Mesenchymal stem cell (in vitro differentiated cells and primary cell): ENCODE data around the gene CD37.

ENCODE experiments used
- DNase-seq: peaks from one replicate; pipeline ENCODE4 v3.0.0-alpha.2; 2013
- H2AFZ ChIP-seq: one replicate; pipeline ENCODE4 v1.6.1; 2013; ENCODE audit warnings: low read depth, mild to moderate bottlenecking, control low read depth, inconsistent platforms, low read length, moderate library complexity
- H2AK5ac ChIP-seq: 2 replicates; pipeline ENCODE4 v1.6.1; 2013; ENCODE audit warnings: low read length, moderate library complexity, mild to moderate bottlenecking, inconsistent platforms; ENCODE audit not compliant: severe bottlenecking
- H2BK120ac ChIP-seq: one replicate; pipeline ENCODE4 v1.6.1; 2013; ENCODE audit warnings: low read depth, mild to moderate bottlenecking, inconsistent platforms, low read length, moderate library complexity
- H2BK12ac ChIP-seq, 2 experiments: one replicate each; pipeline ENCODE4 v1.6.1; 2013; ENCODE audit warnings: inconsistent platforms in 2 of 2, low read length in 2 of 2, mild to moderate bottlenecking in 2 of 2, moderate library complexity in 2 of 2, control low read depth in 1 of 2
- H2BK15ac ChIP-seq: one replicate; pipeline ENCODE4 v1.6.1; 2013; ENCODE audit warnings: mild to moderate bottlenecking, low read depth, inconsistent platforms; ENCODE audit not compliant: poor library complexity, severe bottlenecking
- H2BK5ac ChIP-seq: 2 replicates; pipeline ENCODE4 v1.6.1; 2013; ENCODE audit warnings: low read depth, mild to moderate bottlenecking, low read length, control low read depth, inconsistent platforms; ENCODE audit not compliant: poor library complexity, severe bottlenecking
- H3K14ac ChIP-seq, 2 experiments: one replicate each; pipeline ENCODE4 v1.6.1; 2013; ENCODE audit warnings: inconsistent platforms in 2 of 2, low read length in 2 of 2, control low read depth in 1 of 2, mild to moderate bottlenecking in 1 of 2, moderate library complexity in 1 of 2
- H3K18ac ChIP-seq, 2 experiments: one replicate each; pipeline ENCODE4 v1.6.1; 2013; ENCODE audit warnings: inconsistent platforms in 2 of 2, low read length in 2 of 2, control low read depth in 1 of 2, low read depth in 1 of 2, mild to moderate bottlenecking in 1 of 2
- H3K23ac ChIP-seq, 2 experiments: one replicate each; pipeline ENCODE4 v1.6.1; 2013; ENCODE audit warnings: inconsistent platforms in 2 of 2, low read length in 2 of 2, mild to moderate bottlenecking in 2 of 2, moderate library complexity in 2 of 2, control low read depth in 1 of 2
- H3K27ac ChIP-seq: 2 replicates; pipeline ENCODE4 v1.5.1; 2013; ENCODE audit warnings: mild to moderate bottlenecking, moderate library complexity, low read length, control low read depth, inconsistent platforms; ENCODE audit not compliant: poor library complexity, severe bottlenecking
- H3K27me3 ChIP-seq, 2 experiments: 2 replicates each; pipeline versions ENCODE4 v1.6.1 to v1.7.0; 2013; ENCODE audit warnings: low read length in 2 of 2, mild to moderate bottlenecking in 2 of 2, moderate library complexity in 2 of 2, control low read depth in 1 of 2, inconsistent platforms in 1 of 2; ENCODE audit not compliant: control insufficient read depth in 1 of 2, insufficient read depth in 1 of 2
- H3K36me3 ChIP-seq, 2 experiments: 2 replicates each; pipeline versions ENCODE4 v1.6.1 to v1.7.0; 2013; ENCODE audit warnings: low read length in 2 of 2, control low read depth in 1 of 2, inconsistent platforms in 1 of 2, low read depth in 1 of 2, mild to moderate bottlenecking in 1 of 2; ENCODE audit not compliant: insufficient read depth in 2 of 2, control insufficient read depth in 1 of 2
- H3K4ac ChIP-seq, 2 experiments: one replicate each; pipeline ENCODE4 v1.6.1; 2013; ENCODE audit warnings: inconsistent platforms in 2 of 2, low read length in 2 of 2, mild to moderate bottlenecking in 2 of 2, moderate library complexity in 2 of 2, control low read depth in 1 of 2, low read depth in 1 of 2
- H3K4me1 ChIP-seq: 2 replicates; pipeline ENCODE4 v1.6.1; 2013; ENCODE audit warnings: low read depth, low read length, control low read depth; ENCODE audit not compliant: control insufficient read depth, insufficient read depth
- H3K4me2 ChIP-seq: 2 replicates; pipeline ENCODE4 v1.6.1; 2013; ENCODE audit warnings: low read length, mild to moderate bottlenecking, inconsistent platforms; ENCODE audit not compliant: poor library complexity, severe bottlenecking
- H3K4me3 ChIP-seq, 2 experiments: 2 replicates each; pipeline versions ENCODE4 v1.5.1 to v1.7.0; 2013; ENCODE audit warnings: low read length in 2 of 2, mild to moderate bottlenecking in 2 of 2, control low read depth in 1 of 2, low read depth in 1 of 2; ENCODE audit not compliant: insufficient read depth in 1 of 2
- H3K79me1 ChIP-seq: replicated peaks from 2 replicates; pipeline ENCODE4 v1.6.1; 2013; ENCODE audit warnings: mild to moderate bottlenecking, control low read depth, low read length, inconsistent platforms; ENCODE audit not compliant: poor library complexity, severe bottlenecking
- H3K9ac ChIP-seq: 2 replicates; pipeline ENCODE4 v1.7.0; 2013; ENCODE audit warnings: mild to moderate bottlenecking, low read length, moderate library complexity
- H3K9me3 ChIP-seq: 2 replicates; pipeline ENCODE4 v1.7.0; 2013; ENCODE audit warnings: mild to moderate bottlenecking, low read length; ENCODE audit not compliant: control insufficient read depth
- H4K8ac ChIP-seq: one replicate; pipeline ENCODE4 v1.6.1; 2013; ENCODE audit warnings: inconsistent platforms, mild to moderate bottlenecking, low read length, moderate library complexity
- H4K91ac ChIP-seq: one replicate; pipeline ENCODE4 v1.6.1; 2013; ENCODE audit warnings: mild to moderate bottlenecking, low read length, inconsistent platforms
- WGBS: methylation state at CpG from one replicate; pipeline ENCODE4 v1.1.7; 2013; ENCODE audit warnings: mixed read lengths; 5-methylcytosine and 5-hydroxymethylcytosine counted together

The CD37 gene

DNA sequence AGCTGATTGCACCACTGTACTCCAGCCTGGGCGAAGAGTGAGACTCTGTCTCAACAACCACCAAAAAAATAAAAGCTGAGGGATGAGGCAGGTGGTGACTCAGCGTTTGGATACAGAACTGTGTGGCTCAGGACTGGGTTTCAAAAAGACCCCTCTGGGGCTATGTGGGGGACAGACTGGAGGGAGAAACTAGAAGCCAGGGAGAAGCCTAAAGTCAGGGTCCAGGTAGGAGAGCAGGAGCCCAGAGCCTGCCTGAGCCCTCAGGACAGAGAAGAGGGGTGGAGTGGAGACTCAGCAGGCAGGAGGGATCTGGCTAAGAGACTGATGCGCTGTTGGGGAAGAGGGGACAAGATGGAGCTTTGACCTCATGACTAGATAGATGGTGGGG, 1.8 kb upstream of the CD37 start:
- Histone ChIP-seq H2BK15ac (no peak overlapping the region), H3K23ac (no peak overlapping the region), H3K27me3 (peaks cover 0 to 7% of the 10 kb centered on the region in 2 experiments), H3K18ac (no peak overlapping the region), H3K9me3 (no peaks in the 10 kb centered on the region), H3K27ac (peak overlapping the region; percentile 18), H3K4me3 (no peak overlapping the region), H2AFZ (no peak overlapping the region), H2BK12ac (no peak overlapping the region), H2BK5ac (peak overlapping the region; percentile 12), H4K8ac (no peak overlapping the region), H4K91ac (no peak overlapping the region), H3K4me1 (peaks cover 12% of the 10 kb centered on the region), H3K14ac (no peak overlapping the region), H3K36me3 (peaks cover 0 to 35% of the 10 kb centered on the region in 2 experiments), H3K4me2 (no peak overlapping the region), H3K4ac (no peak overlapping the region), H3K79me1 (peaks cover 5% of the 10 kb centered on the region), H2AK5ac (no peak overlapping the region), H3K9ac (no peak overlapping the region), H2BK120ac (no peak overlapping the region)
- DNase-seq = peak; percentile 35
- WGBS = 94% methylated on average over 2 of the region's 3 CpGs

DNA sequence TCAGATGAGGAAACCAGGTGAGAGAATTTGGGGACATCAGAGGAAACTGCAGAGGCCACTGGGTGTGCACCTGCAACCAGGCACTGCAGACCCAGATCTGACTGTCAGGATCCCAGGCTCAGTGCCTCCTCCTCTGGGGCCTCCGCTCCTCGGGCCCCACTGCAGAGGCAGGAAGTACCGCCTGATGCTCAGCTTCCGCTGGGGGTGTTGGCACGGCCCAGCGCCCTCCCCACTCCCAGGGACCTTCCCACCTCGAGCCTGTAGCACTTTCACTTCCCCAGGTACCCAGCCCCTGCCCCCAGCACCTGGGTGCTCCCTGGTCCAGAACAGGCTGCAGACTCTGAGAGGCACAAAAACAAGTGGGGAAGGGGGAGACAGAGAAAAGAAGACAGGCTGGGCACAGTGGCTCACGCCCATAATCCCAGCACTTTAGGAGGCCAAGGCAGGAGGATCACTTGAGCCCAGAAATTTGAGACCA, 1.4 kb upstream of the CD37 start:
- Histone ChIP-seq H3K79me1 (peaks cover 8% of the 10 kb centered on the region), H4K91ac (no peak overlapping the region), H3K27me3 (peaks cover 0 to 11% of the 10 kb centered on the region in 2 experiments), H3K4ac (no peak overlapping the region), H3K14ac (no peak overlapping the region), H4K8ac (peak overlapping the region; percentile 20), H3K18ac (no peak overlapping the region), H2BK5ac (no peak overlapping the region), H2BK120ac (no peak overlapping the region), H3K36me3 (peaks cover 0 to 39% of the 10 kb centered on the region in 2 experiments), H2BK12ac (no peak overlapping the region), H3K9ac (no peak overlapping the region), H3K4me3 (no peak overlapping the region), H3K4me2 (no peak overlapping the region), H2AK5ac (no peak overlapping the region), H3K4me1 (peaks cover 12% of the 10 kb centered on the region), H3K9me3 (no peaks in the 10 kb centered on the region), H3K23ac (no peak overlapping the region), H2AFZ (no peak overlapping the region), H3K27ac (no peak overlapping the region), H2BK15ac (no peak overlapping the region)
- DNase-seq = no peak
- WGBS = 80% methylated on average over 8 of the region's 8 CpGs

DNA sequence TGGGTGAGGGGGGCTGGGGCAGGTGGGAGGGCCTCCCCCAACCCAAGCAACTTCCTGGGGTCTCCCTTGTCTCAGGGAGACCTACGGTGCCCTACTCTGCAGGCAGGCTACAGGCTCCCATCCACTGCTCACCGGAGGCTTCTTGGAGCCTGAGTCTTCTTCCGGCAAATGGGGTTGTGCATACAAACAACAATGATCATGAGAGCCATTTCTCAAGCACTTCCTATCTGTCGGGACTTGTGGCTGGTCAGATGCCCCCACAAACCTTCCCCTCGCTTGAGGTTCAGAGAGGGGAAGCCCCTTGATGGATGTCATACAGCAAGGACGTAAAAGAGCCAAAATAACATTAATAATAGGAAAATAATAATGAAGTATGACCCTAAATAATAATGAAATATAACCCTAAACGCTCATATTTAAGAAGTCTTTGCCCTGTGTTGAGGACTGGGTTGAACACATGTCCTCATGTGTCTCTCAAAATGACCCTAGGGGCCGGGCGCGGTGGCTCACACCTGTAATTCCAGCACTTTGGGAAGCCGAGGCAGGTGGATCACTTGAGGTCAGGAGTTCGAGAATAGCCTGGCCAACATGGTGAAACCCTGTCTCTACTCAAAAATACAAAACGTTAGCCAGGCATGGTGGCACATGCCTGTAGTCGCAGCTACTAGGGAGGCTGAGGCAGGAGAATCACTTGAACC, 727 bp downstream of the CD37 start:
- DNase-seq = no peak
- H3K18ac ChIP-seq = no peak overlapping the region
- H3K9ac ChIP-seq = no peak overlapping the region
- no peak overlapping the region for H3K4me2 ChIP-seq
- H3K14ac ChIP-seq = no peak overlapping the region
- H3K79me1 ChIP-seq = peaks cover 19% of the 10 kb centered on the region
- no peak overlapping the region for H3K4ac ChIP-seq
- no peaks in the 10 kb centered on the region for H3K9me3 ChIP-seq
- H3K23ac ChIP-seq = no peak overlapping the region
- 88% methylated on average over 13 of the region's 14 CpGs for WGBS
- no peak overlapping the region for H3K27ac ChIP-seq
- no peak overlapping the region for H2BK15ac ChIP-seq
- H3K27me3 ChIP-seq = peaks cover 0 to 13% of the 10 kb centered on the region in 2 experiments
- no peak overlapping the region for H4K91ac ChIP-seq
- no peak overlapping the region for H2BK120ac ChIP-seq
- no peak overlapping the region for H3K4me3 ChIP-seq
- peaks cover 13% of the 10 kb centered on the region for H3K4me1 ChIP-seq
- no peak overlapping the region for H2AK5ac ChIP-seq
- H4K8ac ChIP-seq = no peak overlapping the region
- no peak overlapping the region for H2BK5ac ChIP-seq
- peaks cover 2 to 58% of the 10 kb centered on the region in 2 experiments for H3K36me3 ChIP-seq
- H2BK12ac ChIP-seq = no peak overlapping the region
- H2AFZ ChIP-seq = no peak overlapping the region

DNA sequence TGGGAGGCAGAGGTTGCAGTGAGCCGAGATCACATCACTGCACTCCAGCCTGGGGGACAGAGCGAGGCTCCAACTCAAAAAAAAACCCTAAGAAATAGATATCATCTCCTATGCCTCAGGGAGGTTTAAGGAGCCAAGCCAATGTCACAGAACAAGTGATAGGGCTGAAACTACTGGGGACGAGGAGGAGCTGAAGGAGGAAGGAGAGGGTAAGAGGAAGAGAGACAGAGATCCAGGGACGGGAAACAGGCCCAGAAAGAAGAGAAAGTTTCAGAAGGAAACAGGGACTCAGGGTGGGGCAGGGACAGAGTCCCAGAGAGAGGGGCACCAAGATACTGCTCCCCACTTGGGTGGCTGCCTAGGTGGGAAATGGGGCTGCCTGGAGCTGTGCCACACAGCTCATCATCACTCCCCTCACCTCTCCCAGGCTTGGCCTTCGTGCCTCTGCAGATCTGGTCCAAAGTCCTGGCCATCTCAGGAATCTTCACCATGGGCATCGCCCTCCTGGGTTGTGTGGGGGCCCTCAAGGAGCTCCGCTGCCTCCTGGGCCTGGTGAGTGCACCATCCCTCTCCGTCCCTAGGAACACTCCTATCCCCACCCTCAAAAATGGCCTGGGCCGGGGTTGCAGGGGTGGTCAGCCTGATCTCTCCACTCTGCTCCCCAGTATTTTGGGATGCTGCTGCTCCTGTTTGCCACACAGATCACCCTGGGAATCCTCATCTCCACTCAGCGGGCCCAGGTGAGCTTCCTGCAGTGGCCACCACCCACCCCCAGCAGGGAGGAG, 1.5 kb downstream of the CD37 start:
- Histone ChIP-seq H3K23ac (no peak overlapping the region), H3K36me3 (peaks cover 10 to 66% of the 10 kb centered on the region in 2 experiments), H2AK5ac (no peak overlapping the region), H4K91ac (no peak overlapping the region), H3K27ac (no peak overlapping the region), H3K4me2 (no peak overlapping the region), H2AFZ (no peak overlapping the region), H3K27me3 (peaks cover 0 to 13% of the 10 kb centered on the region in 2 experiments), H3K79me1 (peaks cover 26% of the 10 kb centered on the region), H3K4me3 (no peak overlapping the region), H3K9me3 (no peaks in the 10 kb centered on the region), H2BK12ac (no peak overlapping the region), H2BK15ac (no peak overlapping the region), H3K4ac (no peak overlapping the region), H2BK120ac (no peak overlapping the region), H2BK5ac (no peak overlapping the region), H3K14ac (no peak overlapping the region), H3K9ac (no peak overlapping the region), H3K18ac (no peak overlapping the region), H4K8ac (no peak overlapping the region), H3K4me1 (peaks cover 12% of the 10 kb centered on the region)
- 95% methylated on average over 9 of the region's 10 CpGs for WGBS
- DNase-seq = no peak
